HG03460 (cell line): ENCODE results near the gene PAQR9.

Source experiments
- ATAC-seq: cut with Tn5 transposase; IDR thresholded peaks from one replicate; pipeline ENCODE4 v1.9.1; 2021; ENCODE audit not compliant: unreplicated experiment

Gene PAQR9

DNA sequence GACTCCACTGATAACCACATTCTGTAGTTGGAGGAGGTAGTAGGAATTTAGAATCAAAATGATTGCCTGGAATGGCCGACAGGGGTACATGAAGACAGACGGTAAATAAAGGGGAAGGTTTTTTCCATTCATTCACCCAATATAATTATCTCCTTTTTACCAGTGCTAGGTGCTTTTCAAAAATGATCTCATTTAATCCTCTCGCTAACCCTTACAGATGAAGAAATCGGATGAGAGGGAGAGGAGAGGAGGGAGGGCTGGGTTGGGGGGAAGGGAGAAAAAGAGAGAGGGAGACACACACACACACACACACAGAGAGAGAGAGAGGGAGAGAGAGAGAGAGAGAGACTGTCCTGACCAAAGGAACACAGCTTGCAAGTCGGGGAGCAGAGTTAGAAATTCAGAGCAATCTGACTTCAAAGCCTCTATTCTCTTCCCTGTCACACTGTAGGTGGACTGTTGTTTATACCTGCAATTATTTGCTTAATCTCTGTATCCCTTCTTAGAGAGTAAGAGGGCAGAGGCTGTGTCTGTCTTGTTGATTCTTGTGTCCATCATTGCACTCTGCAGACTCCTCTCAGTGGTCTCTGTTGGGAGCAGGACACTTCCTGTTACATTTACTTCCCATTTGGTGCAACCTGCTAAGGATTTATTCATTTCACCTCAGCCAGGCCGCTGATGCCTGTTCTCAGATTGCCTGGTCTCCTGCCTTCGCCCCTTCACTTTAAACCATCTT, 18.7 kb upstream of the PAQR9 start:
- no peak for ATAC-seq

DNA sequence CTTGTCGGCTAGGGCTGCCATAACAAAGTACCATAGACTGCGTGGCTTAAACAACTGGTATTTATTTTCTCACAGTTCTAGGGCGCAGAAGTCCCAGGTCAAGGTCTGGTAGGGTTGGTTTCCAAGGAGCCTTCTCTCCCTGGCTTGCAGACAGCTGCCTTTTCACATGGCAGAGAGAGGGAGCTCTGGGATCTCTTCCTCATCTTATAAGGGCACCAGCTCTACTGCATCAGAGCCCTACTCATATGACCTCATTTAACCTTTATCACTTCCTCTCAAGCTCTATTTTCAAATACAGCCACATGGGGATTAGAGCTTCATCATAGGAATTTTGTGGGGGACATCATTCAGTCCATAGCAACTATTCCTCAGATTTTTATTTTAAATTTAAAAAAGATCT, 17.6 kb upstream of the PAQR9 start:
- no peak for ATAC-seq

DNA sequence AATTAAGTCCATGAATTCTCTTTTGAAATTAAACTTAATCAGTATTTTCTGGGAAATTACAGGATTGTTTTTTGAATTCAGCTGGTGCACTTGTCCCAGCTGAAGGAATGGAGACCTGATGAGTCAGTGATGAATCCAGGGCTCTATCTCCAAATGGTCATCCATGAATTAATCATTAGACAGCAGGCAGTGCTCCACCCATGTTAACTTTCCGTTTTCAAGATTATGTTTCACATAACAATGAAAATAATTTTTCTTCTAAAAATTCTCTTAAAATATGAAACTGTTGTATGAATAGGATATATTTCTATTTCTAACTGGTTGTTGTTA, 13.9 kb upstream of the PAQR9 start:
- no peak for ATAC-seq

DNA sequence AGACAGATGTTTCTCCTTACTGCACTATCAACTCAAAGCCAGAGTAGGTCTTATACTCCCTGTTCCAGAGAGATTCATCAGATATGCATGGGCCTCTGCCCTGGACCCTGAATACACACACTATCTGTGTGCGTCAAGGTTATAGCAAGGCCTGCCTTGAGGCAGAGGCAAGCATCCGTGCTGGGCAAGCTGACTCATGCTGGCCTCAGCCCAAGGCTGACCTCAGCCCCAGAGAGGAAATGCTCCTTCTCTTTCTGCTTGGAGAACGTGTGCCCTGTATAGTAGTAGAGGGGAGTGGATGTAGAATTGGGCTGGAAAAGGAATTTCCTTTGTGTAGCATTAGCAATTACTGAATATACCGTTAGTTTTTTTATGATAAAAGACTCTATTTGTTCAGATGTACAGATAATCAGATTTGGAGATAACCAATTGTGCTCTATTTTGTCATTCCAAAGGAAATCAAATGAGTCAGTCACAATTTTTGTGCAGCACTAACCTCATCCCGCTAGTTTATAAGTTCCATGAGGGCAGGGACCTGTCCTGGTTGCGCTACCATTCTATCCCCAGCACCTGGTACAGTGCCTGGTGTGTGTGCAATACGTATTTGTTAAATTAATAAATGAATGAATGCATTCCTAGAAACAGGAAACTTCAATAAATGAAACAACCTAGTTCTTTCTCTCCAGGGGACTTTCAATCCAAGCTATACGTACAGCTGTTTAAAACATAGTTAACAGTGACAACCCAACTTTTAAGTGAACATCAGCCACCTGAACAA, 13.3 kb upstream of the PAQR9 start:
- ATAC-seq: no peak

DNA sequence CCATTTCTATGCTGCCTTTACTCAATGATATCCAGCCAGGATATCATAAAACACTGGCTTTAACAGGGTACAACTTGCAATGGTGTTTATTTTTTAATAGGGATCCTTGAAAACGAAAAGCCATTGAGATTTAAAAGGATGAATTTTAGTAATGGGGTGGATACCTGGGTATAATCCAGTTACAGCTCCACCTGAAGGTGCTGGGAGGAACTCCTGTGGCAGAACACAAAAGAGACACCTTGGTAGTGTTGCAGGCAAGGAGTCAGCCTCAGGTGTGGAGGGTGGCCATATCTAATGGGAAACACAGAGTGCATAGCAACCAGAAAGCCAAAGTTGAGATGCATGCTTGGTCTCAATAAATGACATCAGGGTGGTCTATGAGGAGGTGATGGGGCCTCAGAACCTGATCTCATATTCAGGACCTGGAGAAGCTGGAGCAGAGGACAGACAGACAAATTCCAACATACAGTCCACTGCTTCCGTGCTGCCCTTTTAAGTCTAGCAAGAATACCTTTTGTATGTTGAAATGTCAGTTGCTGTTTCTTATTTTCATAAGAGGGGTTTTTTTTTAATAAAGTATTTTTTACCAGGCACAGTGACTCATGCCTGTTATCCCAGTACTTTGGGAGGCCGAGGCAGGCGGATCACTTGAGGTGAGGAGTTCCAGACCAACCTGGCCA, 12.0 kb upstream of the PAQR9 start:
- no peak for ATAC-seq

DNA sequence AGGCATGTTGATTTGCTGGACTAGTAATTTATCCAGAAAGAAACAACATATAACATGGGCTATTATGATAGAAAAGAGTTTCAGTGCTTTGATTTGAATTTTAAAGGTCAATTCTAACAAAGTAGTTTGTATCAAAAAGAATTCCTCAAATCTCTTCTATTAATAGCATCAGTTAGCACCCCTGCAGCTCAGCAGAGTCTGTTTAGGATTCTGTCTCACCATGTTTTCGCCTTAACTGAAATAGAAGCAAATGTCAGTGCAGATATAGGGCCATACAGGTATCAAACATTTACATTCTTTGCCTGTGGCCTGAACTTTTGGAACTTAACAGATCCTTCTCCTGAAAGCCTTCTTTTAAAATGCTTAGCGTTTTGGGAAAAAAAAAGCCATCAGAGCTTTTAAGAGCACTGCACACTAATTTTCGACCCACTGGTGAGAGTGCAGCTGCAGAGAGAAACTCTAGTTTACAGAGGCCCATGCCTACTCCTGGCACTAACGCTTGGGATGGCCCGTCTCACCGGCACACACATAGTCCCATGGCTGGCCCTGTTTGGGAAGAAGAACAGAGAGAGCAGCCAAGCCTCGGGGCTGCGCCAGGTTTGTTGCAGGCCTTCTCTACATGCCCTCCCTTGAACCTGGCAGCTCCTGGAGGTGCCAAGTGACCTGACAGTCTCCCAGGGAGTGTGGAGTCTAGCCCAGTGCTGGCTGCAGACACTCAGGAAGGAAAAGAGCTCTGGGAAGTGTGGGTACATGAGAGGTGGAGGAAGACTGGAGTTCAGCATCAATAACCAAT, 9.9 kb upstream of the PAQR9 start:
- ATAC-seq: no peak

DNA sequence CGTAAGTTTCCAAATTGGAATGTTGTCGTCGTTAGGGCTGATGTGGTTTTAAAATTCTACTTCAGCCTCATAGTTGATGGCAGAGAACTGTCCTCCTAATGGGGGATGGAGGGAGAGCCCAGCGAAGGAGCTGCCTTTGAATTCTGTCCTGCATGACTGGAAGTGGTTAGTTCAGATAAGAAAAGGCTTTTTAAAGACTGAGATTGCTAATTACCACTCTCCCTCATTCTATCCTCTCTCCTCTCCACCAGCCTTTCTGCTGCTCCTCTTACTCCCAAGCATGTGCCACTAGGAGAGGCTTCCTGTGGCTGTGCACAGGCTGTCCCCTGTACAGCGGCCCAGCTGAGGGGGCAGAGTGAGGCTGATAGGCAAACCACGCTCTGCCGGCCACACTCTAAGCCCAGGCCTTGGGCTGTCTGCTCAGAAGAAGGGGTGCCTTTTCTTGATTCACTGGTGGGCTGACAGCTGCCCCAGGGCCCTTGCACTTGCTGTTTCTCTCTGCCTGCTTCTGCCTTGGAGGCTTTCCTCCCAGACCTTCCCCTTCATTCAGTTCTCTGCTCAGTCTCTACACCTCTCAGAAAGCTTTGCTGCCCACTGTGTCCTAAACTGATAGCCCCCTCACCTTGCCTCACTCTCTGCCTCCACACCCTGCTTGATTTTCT, 8.7 kb upstream of the PAQR9 start:
- no peak for ATAC-seq

DNA sequence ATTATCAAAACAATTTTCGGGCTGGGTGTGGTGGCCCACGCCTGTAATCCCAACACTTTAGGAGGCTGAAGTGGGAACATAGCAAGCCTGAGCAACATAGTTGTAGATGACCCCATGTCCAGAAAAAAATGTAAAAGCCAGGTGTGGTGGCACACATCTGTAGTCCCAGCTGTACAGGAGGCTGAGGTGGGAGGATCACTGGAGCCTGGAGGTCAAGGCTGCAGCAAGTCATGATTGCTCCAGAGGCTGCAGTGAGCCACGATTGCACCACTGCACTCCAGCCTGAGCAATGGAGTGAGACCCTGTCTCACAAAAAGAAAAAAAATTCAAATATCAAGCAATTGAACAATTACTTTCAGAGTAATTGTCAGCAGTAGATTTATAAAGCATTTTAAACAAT, 8.0 kb upstream of the PAQR9 start:
- ATAC-seq: no peak

DNA sequence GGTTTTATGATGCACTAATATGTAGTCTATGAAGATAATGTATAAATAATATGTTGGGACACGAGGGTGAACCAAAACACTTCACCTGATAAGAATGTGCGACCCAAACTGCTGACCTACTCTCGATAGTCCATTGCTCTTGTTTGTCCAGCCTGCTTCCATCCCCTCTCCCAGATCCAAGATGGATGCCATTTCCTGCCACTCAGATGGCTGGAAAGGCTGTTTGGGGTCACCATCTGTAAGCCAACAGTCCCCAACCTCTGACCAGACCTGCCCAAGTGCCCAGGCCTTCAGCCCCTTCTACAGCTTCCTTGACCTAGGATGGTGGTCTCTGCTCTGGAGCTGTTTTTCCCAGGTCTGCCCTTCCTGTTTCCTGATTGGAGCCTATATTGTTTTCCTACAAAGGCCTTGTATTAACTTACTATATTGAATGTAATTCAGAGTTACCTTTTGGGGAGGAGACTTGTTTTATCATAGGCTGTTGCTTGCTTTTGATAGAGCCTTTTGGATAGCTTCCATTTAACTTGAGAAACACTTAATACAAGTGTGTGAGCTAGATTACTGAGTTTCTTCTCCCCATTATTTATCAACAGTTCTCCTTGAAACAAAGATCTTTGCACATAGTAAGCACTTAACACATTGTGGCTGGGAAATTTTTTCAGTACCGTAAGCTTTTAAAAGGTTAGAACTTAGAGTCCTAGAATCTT, 5.0 kb upstream of the PAQR9 start:
- ATAC-seq: no peak

DNA sequence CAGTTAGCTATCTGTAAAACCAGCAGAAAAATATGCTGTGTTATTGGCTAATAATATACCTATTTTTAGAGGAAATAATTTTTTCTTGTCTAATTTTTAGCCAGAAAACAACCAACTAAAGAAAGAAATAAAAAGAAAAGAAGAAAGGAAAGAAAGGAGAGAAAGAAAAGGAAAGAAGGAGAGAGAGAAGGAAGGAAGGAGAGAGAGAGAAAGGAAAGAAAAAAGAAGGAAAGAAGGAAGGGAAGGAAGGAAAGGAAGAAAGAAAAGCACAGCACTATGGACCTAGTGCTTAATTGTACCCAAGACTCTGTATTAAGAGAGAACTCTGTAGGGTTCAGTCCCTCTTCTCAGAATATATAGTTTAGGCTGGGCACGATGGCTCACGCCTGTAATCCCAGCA, 3.3 kb upstream of the PAQR9 start:
- ATAC-seq: no peak

DNA sequence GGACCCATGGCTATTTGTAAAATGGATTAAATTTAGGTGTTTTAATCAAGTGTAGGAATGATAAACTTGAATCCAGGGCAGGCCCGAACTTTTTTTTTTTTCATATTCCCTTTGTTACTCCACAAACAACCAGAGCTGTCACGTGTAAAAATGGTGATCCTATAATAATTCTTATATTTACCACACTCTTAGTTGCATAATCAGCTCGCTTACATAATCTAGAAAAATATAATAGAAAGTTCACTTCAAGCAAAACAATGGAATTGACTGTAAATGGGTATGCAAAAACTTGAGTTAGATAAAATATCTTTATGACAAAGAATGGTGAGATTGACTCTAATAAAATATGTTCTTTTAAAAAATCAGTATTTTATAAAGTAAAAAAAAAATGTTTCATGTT, 2.1 kb upstream of the PAQR9 start:
- ATAC-seq: no peak

DNA sequence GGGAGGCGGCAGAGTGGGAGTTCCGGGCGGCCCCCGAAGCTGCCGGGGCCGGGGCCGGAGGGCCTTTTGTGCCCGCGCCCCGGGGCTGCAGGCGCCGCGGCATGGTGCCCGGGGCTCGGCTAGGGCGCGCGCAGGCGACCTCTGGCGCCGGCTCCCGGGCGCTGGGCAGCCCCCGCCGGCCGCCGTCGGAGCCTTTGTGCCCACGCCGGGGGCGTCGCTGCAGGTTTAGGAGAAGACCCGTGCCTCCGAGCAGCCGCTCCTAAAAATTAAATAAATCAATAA, 299 bp downstream of the PAQR9 start:
- ATAC-seq: peak; percentile 27

DNA sequence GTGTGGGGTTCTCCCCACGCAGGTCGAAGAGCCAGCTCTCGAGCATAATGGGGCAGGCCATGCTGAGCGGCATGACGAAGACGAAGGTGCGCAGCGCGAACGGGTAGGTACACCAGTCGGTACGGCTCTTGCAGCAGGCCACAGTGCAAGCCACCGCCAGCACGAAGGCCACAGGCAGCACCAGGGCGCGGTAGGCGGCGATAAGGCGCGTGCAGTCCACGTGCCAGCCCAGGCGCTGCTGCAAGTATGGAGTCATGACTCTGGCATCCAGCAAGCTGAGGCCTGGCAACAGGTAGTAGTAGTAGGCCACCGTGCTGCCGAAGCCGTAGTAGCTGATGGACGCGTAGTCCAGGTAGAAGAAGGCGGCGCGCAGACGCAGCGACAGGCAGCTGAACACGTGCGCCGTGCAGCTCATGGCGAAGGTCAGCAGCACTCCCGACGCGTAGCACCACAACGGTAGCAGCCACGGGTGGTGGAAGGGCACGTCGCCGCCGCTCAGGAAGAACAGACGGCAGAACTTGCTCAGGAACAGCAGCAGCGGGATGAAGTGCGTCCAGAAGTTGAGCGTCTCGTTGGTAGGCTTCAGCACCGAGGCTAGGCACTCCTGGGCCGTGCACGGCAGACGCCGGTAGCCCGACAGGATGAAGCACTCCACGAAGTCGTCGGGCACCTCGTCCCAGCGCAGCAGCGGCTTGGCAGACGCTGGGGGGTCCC, 797 bp downstream of the PAQR9 start:
- ATAC-seq: no peak

DNA sequence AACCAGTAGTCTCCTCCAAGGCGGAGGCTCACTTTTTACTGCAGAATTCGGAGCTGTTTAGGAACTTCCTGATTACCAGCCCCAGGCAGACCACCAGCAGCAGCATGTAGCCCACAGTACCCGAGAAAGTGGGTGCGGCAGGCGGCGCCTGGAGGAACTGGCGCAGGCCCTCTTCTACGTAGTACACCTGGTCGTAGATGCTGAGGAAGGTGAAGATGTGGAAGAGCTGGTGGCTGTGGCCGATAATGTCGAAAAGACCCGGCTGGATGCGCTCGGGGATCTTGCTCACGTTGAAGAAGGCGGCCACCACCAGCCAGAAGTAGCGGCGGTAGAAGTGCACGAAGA, 1.3 kb downstream of the PAQR9 start:
- no peak for ATAC-seq

DNA sequence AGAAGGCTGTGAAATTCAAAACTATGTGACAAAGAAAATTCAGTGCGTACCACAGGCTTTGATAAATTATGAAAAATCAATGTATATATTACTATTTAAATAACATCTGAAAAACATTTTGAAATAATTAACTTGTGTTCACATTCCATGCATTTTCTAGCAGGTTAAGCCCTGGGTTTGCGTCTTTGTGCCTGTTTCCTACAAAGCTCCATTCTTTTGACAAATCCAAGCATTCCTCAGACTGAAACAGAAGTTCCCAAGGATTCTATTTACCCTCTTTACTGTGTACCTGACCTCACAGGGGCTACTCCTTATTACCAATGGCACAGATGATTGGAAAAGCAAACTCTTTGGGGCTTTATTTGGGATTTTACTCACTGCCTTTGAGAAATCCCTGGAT, 1.9 kb downstream of the PAQR9 start:
- ATAC-seq: no peak

DNA sequence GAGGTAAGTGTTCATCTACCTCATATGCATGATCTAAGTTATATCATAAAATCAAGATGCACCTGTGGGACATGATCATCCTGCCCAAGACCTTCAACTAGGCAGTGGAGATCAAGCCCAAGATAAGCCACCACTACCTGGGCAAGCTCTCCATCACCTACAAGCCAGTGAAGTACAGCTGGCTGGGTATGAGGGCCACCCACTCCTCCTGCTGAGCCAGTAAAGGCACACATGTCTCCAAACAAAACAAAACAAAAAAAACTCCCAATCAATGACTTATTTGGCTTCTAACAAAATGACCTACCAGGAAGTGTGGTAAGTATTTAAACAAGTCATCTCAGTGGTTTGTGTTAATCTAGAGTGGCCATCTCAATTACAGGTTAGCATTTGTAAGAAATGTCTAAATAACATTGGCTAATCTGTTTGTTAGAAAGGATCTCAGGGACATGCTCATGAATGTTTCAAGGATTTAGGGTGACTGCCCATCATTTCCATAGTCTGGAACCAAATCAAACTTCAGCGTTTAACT, 3.1 kb downstream of the PAQR9 start:
- no peak for ATAC-seq

DNA sequence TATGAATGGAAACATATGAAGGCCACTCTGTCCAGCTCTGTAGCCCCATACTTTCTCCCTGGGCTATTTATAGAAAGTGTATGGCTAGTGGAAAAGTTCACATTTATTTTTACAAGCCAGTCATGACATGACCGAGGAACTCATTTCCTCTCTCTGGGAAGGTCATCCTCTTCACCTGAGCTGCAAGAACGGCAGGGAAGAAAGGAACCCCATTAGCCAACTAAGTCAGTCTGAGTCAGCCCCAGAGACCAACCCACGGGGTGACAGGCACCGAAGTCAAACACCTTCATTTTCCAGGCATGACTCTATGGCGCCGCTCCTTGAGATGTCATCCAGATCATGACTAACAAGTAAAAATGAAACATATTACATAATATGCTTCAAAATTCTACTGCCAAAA, 4.8 kb downstream of the PAQR9 start:
- no peak for ATAC-seq

DNA sequence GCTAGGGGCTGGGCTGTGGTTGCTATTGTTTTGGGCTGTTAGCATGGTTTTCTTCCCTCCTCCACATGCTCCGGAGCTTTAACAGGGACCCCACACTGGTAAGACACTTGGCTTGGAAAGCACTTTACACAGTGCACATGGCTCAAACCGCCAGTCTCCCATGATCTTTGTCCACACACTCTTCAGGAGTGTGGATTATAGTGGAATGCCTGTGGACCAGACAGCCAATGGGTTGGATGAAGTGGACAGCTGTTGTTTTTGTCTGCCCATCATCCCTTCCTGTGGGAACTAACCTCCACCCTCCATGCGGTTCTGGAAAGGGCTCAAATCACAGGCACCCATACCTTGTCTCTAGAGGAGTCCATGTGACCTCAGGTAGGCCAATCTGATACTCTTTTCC, 10.0 kb downstream of the PAQR9 start:
- ATAC-seq: no peak

DNA sequence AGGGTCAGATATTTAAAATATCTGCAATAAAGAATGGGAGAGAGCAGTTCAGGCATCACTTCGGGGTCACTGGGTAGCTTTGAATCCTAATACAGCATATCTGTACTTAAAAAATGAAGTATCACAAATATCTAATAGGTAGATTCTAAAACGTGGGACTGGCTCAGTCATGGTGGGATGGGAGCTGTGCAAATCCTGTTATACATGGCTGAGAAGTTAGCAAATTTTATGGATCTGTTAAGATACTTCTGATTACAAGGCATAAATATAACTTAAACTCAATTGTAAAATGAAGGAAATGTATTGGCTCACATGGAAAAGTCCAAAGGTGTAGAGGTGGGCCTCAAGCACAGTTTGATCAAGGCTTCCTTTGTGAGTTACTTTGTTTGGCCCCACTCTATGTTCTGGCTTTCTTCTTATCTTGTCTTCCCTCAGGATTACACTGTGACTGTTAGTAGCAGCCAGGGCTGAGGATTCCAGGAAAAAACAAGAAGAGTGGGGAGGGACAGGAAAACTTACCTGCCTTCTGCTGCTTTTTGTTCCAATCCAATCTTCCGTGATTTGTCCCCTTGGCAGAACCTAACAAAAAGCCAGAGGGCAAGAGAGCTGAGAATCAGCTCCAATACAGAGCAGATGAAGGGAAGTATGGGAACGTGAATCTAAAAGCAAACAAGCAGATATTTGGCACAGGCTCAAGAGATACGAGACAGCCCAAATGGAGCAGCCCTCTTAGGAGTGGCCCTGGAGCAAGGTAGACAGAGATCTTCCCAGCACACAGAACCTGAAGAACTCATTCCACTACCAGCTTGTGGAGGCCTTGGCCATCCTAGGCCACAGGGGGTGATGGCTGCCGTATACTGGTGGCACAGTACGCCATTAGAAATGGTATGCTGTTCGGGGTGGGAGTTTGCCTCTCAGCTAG, 10.9 kb downstream of the PAQR9 start:
- no peak for ATAC-seq
